ENCODE measurements around the gene ZMAT3. TPM values are rescaled to one million over a fixed set of nuclear protein-coding genes. Genes with fewer than 3 reads are reported as not detected.
A peak's percentile ranks its signal among the peaks of the same experiment; 100 is the strongest.

ZMAT3 gene
- total RNA-seq, 2 experiments from 2014 or later = 26.9 to 28.3 TPM

DNA sequence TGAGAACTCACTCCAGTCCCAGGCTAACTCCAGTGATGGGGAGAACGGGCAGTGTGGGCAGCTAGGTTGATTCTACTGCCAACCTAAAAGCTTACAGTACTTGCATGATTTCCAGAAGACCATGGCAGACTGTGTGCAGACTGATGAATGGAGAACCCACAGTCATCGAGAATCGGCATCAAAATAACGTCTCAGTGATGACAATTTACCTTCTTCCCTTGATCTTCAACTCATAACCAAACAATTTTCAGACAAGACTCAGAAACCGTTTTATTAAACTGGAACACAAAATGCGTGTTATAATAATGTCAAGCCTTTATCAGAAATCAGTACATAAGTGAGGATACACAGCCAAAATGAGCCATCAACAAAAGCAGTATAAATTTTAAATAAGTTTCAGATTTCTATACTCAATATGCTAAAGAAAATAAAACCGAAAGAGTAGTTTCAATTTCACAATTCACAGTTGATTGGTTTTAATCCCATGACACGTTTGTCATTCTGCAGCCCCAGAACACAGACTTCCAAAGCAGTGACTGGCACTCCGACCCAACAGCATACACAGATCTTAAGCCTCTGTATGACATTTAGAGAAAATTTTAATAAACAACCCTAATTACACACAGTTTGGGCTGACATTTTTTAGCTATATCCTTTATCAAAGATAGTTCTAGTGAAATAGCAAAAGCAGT, 54.5 kb downstream of the ZMAT3 start:
- intact Hi-C loops (cut with micrococcal nuclease) = loop anchor here (1.0 to 5.0 kb wide), 3 partner anchors 245 to 435 kb away; partner anchors contain the start of gene GNB4
- CTCF ChIA-PET = interaction anchor here (1.3 to 3.0 kb wide), 3 partner anchors 52 to 302 kb away, joined by 8 to 17 read pairs (median 11); no protein-coding TSS in a partner anchor
- no peaks in the 10 kb centered on the region for H3K9me3 Mint-ChIP-seq

GRCh38 chr3:179015551-179016020, 56.0 kb downstream of the ZMAT3 start:
- Mint-ChIP-seq H3K4me1 (ENCODE audit: low read depth) (peaks cover 35% of the 10 kb centered on the region), H3K36me3 (ENCODE audit: low read depth) (no peaks in the 10 kb centered on the region), H3K27me3 (ENCODE audit: low read depth) (no peaks in the 10 kb centered on the region), H3K4me3 (no peak overlapping the region), H3K9me3 (no peaks in the 10 kb centered on the region), H3K27ac (no peak overlapping the region)
- CTCF ChIA-PET = interaction anchor here (0.5 to 3.0 kb wide), 25 partner anchors 8 to 531 kb away, joined by 3 to 17 read pairs (median 4); no protein-coding TSS in a partner anchor
- peak; percentile 81 for DNase-seq
- intact Hi-C loops (cut with micrococcal nuclease) = loop anchor here (1.0 to 5.0 kb wide), 10 partner anchors 15 to 543 kb away; partner anchors contain the start of genes GNB4 and ZMAT3

More for the DNA sequence above, 54.5 kb downstream of the ZMAT3 start:
- Mint-ChIP-seq H3K27me3 (ENCODE audit: low read depth) (no peaks in the 10 kb centered on the region), H3K4me3 (no peak overlapping the region), H3K36me3 (ENCODE audit: low read depth) (no peaks in the 10 kb centered on the region), H3K27ac (peak overlapping the region; percentile 7), H3K4me1 (ENCODE audit: low read depth) (peaks cover 48% of the 10 kb centered on the region)
- no peak for DNase-seq

DNA sequence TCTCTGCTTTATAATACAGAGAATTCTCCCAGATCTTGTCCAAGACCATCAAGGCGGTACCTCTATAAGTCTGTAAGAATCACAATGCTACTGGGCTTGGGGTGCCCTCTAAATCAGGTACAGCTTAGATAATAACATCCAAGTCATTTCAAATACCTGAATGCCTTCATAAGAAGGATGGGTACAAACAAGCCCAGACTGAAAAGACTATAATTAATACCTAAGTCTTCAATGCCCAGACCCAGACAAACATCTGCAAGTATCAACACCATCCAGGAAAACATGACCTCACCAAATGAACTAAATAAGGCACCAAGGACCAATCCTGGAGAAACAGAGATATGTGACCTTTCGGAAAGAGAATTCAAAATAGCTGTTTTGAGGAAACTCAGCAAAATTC, 65.9 kb downstream of the ZMAT3 start:
- intact Hi-C loops (cut with micrococcal nuclease) = no loop called here
- H3K4me3 Mint-ChIP-seq = no peak overlapping the region
- H3K4me1 Mint-ChIP-seq (ENCODE audit: low read depth) = peaks cover under 1% of the 10 kb centered on the region
- no peaks in the 10 kb centered on the region for H3K9me3 Mint-ChIP-seq
- CTCF ChIA-PET = no interaction called here
- no peaks in the 10 kb centered on the region for H3K36me3 Mint-ChIP-seq (ENCODE audit: low read depth)
- peaks cover 4% of the 10 kb centered on the region for H3K27me3 Mint-ChIP-seq (ENCODE audit: low read depth)
- DNase-seq = no peak
- H3K27ac Mint-ChIP-seq = no peak overlapping the region

DNA sequence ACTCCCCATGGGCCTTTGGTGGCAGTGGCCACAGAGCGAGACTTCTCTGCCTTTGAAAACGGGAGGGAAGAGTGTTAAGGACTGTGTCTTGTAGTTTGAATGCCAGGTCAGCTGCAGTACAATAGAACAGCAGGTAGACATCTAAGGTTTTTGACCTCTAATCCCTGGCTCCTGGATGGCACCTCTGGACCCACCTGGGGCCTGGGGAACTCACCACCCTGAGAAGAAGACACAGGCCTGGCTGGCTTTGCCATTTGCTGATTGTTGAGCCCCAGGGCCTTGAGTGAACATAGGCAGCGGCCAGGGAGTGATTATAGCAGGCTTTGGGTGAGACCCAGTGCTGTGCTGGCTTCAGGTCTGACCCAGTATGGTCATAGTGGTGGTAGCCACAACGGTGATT, 66.4 kb downstream of the ZMAT3 start:
- no peak for DNase-seq
- no peaks in the 10 kb centered on the region for H3K36me3 Mint-ChIP-seq (ENCODE audit: low read depth)
- no peak overlapping the region for H3K27ac Mint-ChIP-seq
- no peaks in the 10 kb centered on the region for H3K9me3 Mint-ChIP-seq
- peaks cover 4% of the 10 kb centered on the region for H3K27me3 Mint-ChIP-seq (ENCODE audit: low read depth)
- CTCF ChIA-PET = no interaction called here
- H3K4me3 Mint-ChIP-seq = no peak overlapping the region
- peaks cover 4% of the 10 kb centered on the region for H3K4me1 Mint-ChIP-seq (ENCODE audit: low read depth)
- intact Hi-C loops (cut with micrococcal nuclease) = no loop called here

DNA sequence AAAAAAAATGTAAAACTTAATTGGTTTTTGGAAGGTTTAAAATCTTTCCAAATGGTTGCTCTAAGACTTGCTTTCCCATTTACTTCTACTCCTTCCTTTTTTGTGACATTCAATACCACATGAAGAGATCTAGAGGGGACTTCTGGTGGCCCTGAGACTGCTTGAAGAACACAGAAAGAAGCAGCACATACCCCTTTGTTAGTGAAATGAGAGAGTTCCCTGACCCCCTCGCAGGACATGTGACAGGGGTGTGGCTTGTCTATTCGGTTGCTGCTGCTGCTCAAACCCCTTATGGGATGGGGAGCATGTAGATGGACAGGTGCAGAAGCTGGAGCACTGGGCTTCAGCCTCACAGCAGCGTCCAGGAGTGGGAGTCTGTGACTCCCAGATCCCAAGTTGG, 71.0 kb downstream of the ZMAT3 start:
- no peak overlapping the region for H3K27ac Mint-ChIP-seq

GRCh38 chr3:179000144-179000543, 71.5 kb downstream of the ZMAT3 start:
- Mint-ChIP-seq H3K4me3 (no peak overlapping the region), H3K27me3 (ENCODE audit: low read depth) (no peaks in the 10 kb centered on the region), H3K27ac (no peak overlapping the region), H3K9me3 (no peaks in the 10 kb centered on the region), H3K4me1 (ENCODE audit: low read depth) (peaks cover 11% of the 10 kb centered on the region), H3K36me3 (ENCODE audit: low read depth) (peaks cover 5% of the 10 kb centered on the region)
- DNase-seq = peak; percentile 12
- intact Hi-C loops (cut with micrococcal nuclease) = loop anchor here (1.0 kb wide), 3 partner anchors 15 to 147 kb away; no protein-coding TSS in a partner anchor
- CTCF ChIA-PET = interaction anchor here (0.6 to 1.2 kb wide), 3 partner anchors 16 to 118 kb away, joined by 3 to 4 read pairs (median 3); no protein-coding TSS in a partner anchor

More for the DNA sequence above, 71.0 kb downstream of the ZMAT3 start:
- CTCF ChIA-PET = interaction anchor here (0.6 to 1.2 kb wide), 3 partner anchors 15 to 117 kb away, joined by 3 to 4 read pairs (median 3); no protein-coding TSS in a partner anchor
- Mint-ChIP-seq H3K9me3 (no peaks in the 10 kb centered on the region), H3K4me1 (ENCODE audit: low read depth) (peaks cover 11% of the 10 kb centered on the region), H3K4me3 (no peak overlapping the region), H3K36me3 (ENCODE audit: low read depth) (peaks cover 5% of the 10 kb centered on the region), H3K27me3 (ENCODE audit: low read depth) (no peaks in the 10 kb centered on the region)
- intact Hi-C loops (cut with micrococcal nuclease) = loop anchor here (1.0 kb wide), 3 partner anchors 15 to 147 kb away; no protein-coding TSS in a partner anchor
- no peak for DNase-seq

DNA sequence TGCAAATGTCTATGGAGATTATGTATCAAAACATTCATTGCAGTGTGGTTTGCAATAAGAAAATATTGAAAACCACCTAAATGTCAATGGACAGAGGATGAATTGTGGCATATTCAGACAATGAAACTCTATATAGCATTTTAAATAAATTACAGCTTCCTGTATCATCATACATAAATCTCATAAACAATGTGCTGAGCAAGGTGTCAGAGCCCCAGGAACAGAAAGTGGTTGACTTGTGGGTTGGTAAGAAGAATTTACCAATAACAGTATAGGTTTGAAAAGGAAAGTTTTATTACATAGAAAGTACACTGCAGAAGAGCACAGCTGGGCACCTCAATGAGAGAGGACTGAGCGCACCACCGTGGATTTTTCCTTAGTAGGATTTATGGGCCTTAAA, 75.2 kb downstream of the ZMAT3 start:
- intact Hi-C loops (cut with micrococcal nuclease) = no loop called here
- CTCF ChIA-PET = no interaction called here
- no peaks in the 10 kb centered on the region for H3K27me3 Mint-ChIP-seq (ENCODE audit: low read depth)
- no peak for DNase-seq
- peaks cover 13% of the 10 kb centered on the region for H3K36me3 Mint-ChIP-seq (ENCODE audit: low read depth)
- H3K9me3 Mint-ChIP-seq = peaks cover 1% of the 10 kb centered on the region
- peaks cover 11% of the 10 kb centered on the region for H3K4me1 Mint-ChIP-seq (ENCODE audit: low read depth)
- no peak overlapping the region for H3K27ac Mint-ChIP-seq
- no peak overlapping the region for H3K4me3 Mint-ChIP-seq

- no peak for DNase-seq
- peaks cover 56% of the 10 kb centered on the region for H3K36me3 Mint-ChIP-seq (ENCODE audit: low read depth)
- CTCF ChIA-PET = no interaction called here
Measured at GRCh38 chr3:178990293-178990692, 81.3 kb downstream of the ZMAT3 start.

GRCh38 chr3:178989821-178990220, 81.8 kb downstream of the ZMAT3 start:
- Mint-ChIP-seq H3K36me3 (ENCODE audit: low read depth) (peaks cover 58% of the 10 kb centered on the region), H3K27me3 (ENCODE audit: low read depth) (no peaks in the 10 kb centered on the region), H3K4me1 (ENCODE audit: low read depth) (no peaks in the 10 kb centered on the region), H3K9me3 (peaks cover 34% of the 10 kb centered on the region), H3K4me3 (no peak overlapping the region), H3K27ac (no peak overlapping the region)
- intact Hi-C loops (cut with micrococcal nuclease) = no loop called here
- CTCF ChIA-PET = no interaction called here
- no peak for DNase-seq

More at GRCh38 chr3:178990293-178990692, 81.3 kb downstream of the ZMAT3 start:
- Mint-ChIP-seq H3K9me3 (peaks cover 34% of the 10 kb centered on the region), H3K4me3 (no peak overlapping the region), H3K27me3 (ENCODE audit: low read depth) (no peaks in the 10 kb centered on the region), H3K4me1 (ENCODE audit: low read depth) (no peaks in the 10 kb centered on the region), H3K27ac (no peak overlapping the region)
- intact Hi-C loops (cut with micrococcal nuclease) = no loop called here

GRCh38 chr3:178987745-178988144, 83.9 kb downstream of the ZMAT3 start:
- Mint-ChIP-seq H3K4me3 (no peak overlapping the region), H3K27me3 (ENCODE audit: low read depth) (no peaks in the 10 kb centered on the region), H3K4me1 (ENCODE audit: low read depth) (no peaks in the 10 kb centered on the region), H3K36me3 (ENCODE audit: low read depth) (peaks cover 62% of the 10 kb centered on the region), H3K9me3 (peaks cover 43% of the 10 kb centered on the region), H3K27ac (no peak overlapping the region)
- DNase-seq = no peak
- intact Hi-C loops (cut with micrococcal nuclease) = no loop called here
- CTCF ChIA-PET = no interaction called here

DNA sequence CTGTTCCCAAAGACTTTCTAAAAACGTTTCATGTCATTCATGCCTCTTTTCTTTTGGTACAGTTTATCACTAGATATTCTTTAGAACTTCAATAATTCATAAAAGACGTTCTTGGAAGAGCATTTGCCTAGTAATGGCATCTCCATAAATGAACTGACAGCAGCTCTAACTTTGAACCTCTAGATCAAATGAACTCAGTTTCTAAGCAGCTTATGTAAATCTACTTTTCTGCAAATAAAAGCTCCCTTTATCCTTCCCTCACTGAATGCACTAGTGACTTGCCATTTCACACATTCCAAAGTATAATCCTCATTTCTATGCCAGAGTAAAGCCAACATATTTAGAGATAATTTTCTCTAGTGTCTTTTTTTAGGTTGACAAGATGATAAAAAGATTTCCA, 85.2 kb downstream of the ZMAT3 start:
- Mint-ChIP-seq H3K4me1 (ENCODE audit: low read depth) (no peaks in the 10 kb centered on the region), H3K9me3 (peaks cover 42% of the 10 kb centered on the region), H3K4me3 (no peak overlapping the region), H3K36me3 (ENCODE audit: low read depth) (peaks cover 58% of the 10 kb centered on the region), H3K27me3 (ENCODE audit: low read depth) (no peaks in the 10 kb centered on the region), H3K27ac (no peak overlapping the region)
- DNase-seq = no peak
- CTCF ChIA-PET = no interaction called here
- intact Hi-C loops (cut with micrococcal nuclease) = no loop called here

GRCh38 chr3:178982137-178982536, 89.5 kb downstream of the ZMAT3 start:
- H3K27me3 Mint-ChIP-seq (ENCODE audit: low read depth) = no peaks in the 10 kb centered on the region
- DNase-seq = no peak
- no peaks in the 10 kb centered on the region for H3K4me1 Mint-ChIP-seq (ENCODE audit: low read depth)
- intact Hi-C loops (cut with micrococcal nuclease) = no loop called here
- CTCF ChIA-PET = no interaction called here
- H3K27ac Mint-ChIP-seq = no peak overlapping the region
- H3K4me3 Mint-ChIP-seq = no peak overlapping the region
- H3K36me3 Mint-ChIP-seq (ENCODE audit: low read depth) = peaks cover 22% of the 10 kb centered on the region
- H3K9me3 Mint-ChIP-seq = peaks cover 13% of the 10 kb centered on the region

GRCh38 chr3:178975320-178975719, 96.3 kb downstream of the ZMAT3 start:
- CTCF ChIA-PET = no interaction called here
- DNase-seq = no peak
- H3K9me3 Mint-ChIP-seq = peaks cover 8% of the 10 kb centered on the region

More at GRCh38 chr3:178975320-178975719, 96.3 kb downstream of the ZMAT3 start:
- Mint-ChIP-seq H3K36me3 (ENCODE audit: low read depth) (peaks cover 12% of the 10 kb centered on the region), H3K4me1 (ENCODE audit: low read depth) (no peaks in the 10 kb centered on the region), H3K27me3 (ENCODE audit: low read depth) (no peaks in the 10 kb centered on the region), H3K4me3 (no peak overlapping the region), H3K27ac (no peak overlapping the region)
- intact Hi-C loops (cut with micrococcal nuclease) = no loop called here

Measured in activated naive CD4-positive, alpha-beta T cell treated with anti-CD3 and anti-CD28 coated beads for 36 hours (primary cell).